GM19240 (cell line): Measurements from ENCODE around the gene ARV1.

Experiments used
- DNase-seq: peaks from one replicate; pipeline ENCODE4 v3.0.0; 2011; ENCODE audit warnings: low spot score; ENCODE audit not compliant: insufficient read length

Gene ARV1

GRCh38 chr1:230978491-230979388 is at the start of gene ARV1, which contains the start of gene TTC13:
ARV1 (plus strand) TSS chr1:230979094; CDS start chr1:230979106, 12 bp downstream.
TTC13 (minus strand) TSS chr1:230978861; CDS start chr1:230978830, 31 bp downstream.
- peak; percentile 83 for DNase-seq

- no peak for DNase-seq
Observed at GRCh38 chr1:230930986-230931385, 47.9 kb upstream of the ARV1 start.

GRCh38 chr1:230935852-230936251 is 43.0 kb upstream of the ARV1 start:
- no peak for DNase-seq

- no peak for DNase-seq
Observed at GRCh38 chr1:230936475-230936874, 42.4 kb upstream of the ARV1 start.

GRCh38 chr1:230937371-230937770 is 41.5 kb upstream of the ARV1 start:
- no peak for DNase-seq

- no peak for DNase-seq
Observed at GRCh38 chr1:230938924-230939368, 39.9 kb upstream of the ARV1 start.

- no peak for DNase-seq
Observed at GRCh38 chr1:230939806-230940489, 38.9 kb upstream of the ARV1 start.

- DNase-seq = no peak
Observed at GRCh38 chr1:230940848-230941247, 38.0 kb upstream of the ARV1 start.

- DNase-seq = no peak
Observed at GRCh38 chr1:230943048-230943593, 35.8 kb upstream of the ARV1 start.

GRCh38 chr1:230948301-230948700 is 30.6 kb upstream of the ARV1 start:
- no peak for DNase-seq

GRCh38 chr1:230948903-230949302 is 30.0 kb upstream of the ARV1 start:
- no peak for DNase-seq

GRCh38 chr1:230950404-230950803 is 28.5 kb upstream of the ARV1 start:
- no peak for DNase-seq

- no peak for DNase-seq
Observed at GRCh38 chr1:230957580-230957989, 21.3 kb upstream of the ARV1 start.

GRCh38 chr1:230958370-230958769 is 20.5 kb upstream of the ARV1 start:
- DNase-seq = no peak

GRCh38 chr1:230964896-230965295 is 14.0 kb upstream of the ARV1 start:
- DNase-seq = no peak

GRCh38 chr1:230965535-230965934 is 13.4 kb upstream of the ARV1 start:
- no peak for DNase-seq

GRCh38 chr1:230966358-230966873 is 12.5 kb upstream of the ARV1 start:
- DNase-seq = no peak

GRCh38 chr1:230970432-230970831 is 8.5 kb upstream of the ARV1 start:
- no peak for DNase-seq

- DNase-seq = no peak
Observed at GRCh38 chr1:230971771-230972170, 7.1 kb upstream of the ARV1 start.

- DNase-seq = no peak
Observed at GRCh38 chr1:230972855-230973271, 6.0 kb upstream of the ARV1 start.

- DNase-seq = no peak
Observed at GRCh38 chr1:230975636-230976035, 3.3 kb upstream of the ARV1 start.

GRCh38 chr1:230976360-230976759 is 2.5 kb upstream of the ARV1 start:
- DNase-seq = no peak
